ENCODE data around the gene IL19.
"Not testable (repeated sequence)": the region's sequence is repeated elsewhere in the genome, so short reads cannot be mapped to it uniquely, and the experiment has no call there.

IL19 gene

GRCh38 chr1:206741142-206741701, 29.4 kb upstream of the IL19 start:
- no peak for DNase-seq (ENCODE audit: low spot score)

GRCh38 chr1:206742719-206743383, 27.7 kb upstream of the IL19 start:
- no peak for DNase-seq (ENCODE audit: low spot score)

DNA sequence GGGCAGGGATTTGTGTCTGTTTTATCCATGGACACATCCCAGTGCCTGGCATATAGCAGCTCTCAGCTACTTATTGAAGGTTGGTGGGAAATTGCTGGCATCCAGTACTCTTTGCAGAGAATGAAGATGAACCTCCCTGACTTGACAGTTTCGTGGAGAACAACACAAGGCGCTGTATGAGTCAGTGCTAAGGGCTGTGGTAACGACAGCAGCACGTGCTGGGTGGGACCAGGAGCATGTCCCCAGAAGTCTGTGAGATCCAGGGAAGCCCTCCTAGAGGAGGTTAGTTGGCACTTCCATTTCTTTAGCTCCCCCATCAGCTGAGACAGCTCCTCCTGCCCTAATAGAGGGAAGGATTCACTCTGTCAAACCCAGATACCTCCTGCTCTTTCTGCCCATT, 25.9 kb upstream of the IL19 start:
- no peak for DNase-seq (ENCODE audit: low spot score)

- DNase-seq (ENCODE audit: low spot score), result no peak
These were observed 25.3 kb upstream of the IL19 start for GRCh38 chr1:206745301-206745700.

DNA sequence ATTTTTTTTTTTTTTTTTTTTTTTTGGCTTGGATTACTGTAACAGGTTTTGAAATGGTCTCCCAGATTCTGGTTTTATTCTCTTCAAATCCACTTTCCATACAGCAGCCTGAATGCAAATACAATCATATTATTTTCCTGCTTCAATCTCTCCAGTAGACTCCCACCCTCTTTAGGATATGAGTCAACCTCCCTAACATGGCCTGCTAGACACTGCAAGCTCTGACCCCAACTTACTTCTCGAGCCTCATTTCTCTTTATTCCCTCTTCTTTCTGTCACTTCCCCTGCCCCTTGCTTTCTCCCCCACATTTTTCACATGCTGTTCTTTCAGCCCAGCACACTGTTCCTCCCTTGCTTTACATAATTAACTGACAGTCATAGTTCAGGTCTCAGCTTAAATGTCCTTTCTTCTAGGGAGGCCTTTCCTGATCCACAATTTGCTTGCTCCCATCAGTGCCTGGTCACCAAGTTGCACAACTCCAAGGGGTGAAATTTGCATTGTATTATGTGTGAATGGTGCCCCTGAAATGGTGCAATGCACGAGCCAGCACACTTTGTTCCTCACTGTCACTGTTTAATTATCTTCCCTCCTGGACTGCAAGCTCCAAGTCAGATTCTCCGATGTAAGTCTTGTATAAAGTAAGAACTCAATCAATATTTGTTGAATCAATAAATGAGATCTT, 22.1 kb upstream of the IL19 start:
- no peak for DNase-seq (ENCODE audit: low spot score)

DNA sequence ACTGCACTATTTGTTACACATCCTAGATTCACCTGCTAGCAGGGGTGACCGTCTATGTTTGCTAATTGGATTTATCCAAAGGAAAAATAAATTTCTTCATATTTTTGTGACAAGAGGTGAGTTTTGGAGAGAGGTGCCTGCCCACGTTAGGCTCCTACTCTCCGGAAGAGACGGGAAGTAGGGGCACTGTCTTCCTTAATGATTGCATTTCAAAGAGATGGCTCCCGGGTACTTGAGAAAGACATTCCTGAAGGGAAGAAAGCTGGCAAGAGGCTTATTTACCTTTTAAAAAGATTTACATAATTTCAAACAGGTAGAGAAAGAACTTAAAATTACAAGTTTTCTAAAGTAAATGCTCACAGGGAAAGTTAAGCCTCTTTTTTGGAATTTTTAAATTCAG, 18.7 kb upstream of the IL19 start:
- DNase-seq (ENCODE audit: low spot score), result no peak

DNA sequence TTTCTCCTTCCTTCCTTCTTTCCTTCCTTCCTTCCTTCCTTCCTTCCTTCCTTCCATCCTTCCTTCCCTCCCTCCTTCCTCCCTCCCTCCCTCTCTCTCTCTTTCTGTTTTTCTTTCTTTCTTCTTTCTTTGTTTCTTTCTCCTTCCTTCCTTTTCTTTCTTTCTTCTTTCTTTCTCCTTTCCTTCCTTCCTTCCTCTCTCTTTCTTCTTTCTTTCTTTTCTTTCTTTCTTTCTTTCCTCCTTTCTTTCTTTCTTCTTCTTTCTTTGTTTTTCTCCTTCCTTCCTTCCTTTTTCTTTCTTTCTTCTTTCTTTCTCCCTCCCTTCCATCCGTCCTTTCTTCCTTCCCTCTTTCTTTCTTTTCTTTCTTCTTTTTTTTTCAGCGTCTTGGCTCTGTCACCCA, 18.1 kb upstream of the IL19 start:
- no peak for DNase-seq (ENCODE audit: low spot score)

- no peak for DNase-seq (ENCODE audit: low spot score)
These were observed 17.4 kb upstream of the IL19 start for GRCh38 chr1:206753141-206753540.

DNA sequence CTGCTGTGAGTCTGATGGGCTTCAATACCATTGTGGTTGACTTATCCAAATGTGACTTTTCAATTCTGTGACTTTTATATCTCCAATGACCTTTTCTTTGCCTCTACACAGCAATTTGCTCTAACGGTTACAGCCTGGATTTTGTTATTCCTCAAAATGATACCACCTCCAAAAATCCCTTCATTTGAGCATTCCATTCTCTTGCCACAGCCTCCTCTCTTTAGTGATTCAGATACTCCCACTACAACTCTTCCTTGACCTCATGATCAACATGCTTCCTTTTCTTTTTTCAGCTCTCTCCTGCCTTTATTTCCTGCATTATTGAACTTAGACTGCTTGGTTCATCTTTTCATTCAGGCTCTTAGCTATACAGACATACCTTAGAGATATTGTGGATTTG, 16.6 kb upstream of the IL19 start:
- no peak for DNase-seq (ENCODE audit: low spot score)

- no peak for DNase-seq (ENCODE audit: low spot score)
These were observed 12.9 kb upstream of the IL19 start for GRCh38 chr1:206757524-206758266.

DNA sequence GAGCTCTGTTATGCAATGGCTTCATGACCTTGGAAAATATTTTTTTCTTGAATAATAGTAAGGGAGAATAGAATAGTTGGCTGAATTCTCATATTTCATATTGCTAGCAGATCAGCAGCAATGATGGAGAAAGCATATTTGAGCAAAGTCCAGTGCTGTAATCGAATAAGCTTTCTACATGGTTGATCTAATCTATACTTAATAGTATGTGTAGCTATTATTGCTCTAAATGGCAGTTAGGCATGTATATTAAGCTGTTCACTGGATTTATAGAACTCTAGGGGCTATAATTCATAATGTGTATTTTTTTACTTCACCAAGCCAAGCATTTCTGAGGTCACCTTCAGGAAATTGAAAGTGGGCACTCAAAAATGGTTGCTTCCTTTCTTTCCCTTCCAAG, 10.0 kb upstream of the IL19 start:
- DNase-seq (ENCODE audit: low spot score), result no peak

- no peak for DNase-seq (ENCODE audit: low spot score)
These were observed 9.3 kb upstream of the IL19 start for GRCh38 chr1:206761159-206761768.

- DNase-seq (ENCODE audit: low spot score), result not testable (repeated sequence)
These were observed 7.7 kb upstream of the IL19 start for GRCh38 chr1:206762741-206763364.

GRCh38 chr1:206765771-206766170, 4.8 kb upstream of the IL19 start:
- not testable (repeated sequence) for DNase-seq (ENCODE audit: low spot score)

DNA sequence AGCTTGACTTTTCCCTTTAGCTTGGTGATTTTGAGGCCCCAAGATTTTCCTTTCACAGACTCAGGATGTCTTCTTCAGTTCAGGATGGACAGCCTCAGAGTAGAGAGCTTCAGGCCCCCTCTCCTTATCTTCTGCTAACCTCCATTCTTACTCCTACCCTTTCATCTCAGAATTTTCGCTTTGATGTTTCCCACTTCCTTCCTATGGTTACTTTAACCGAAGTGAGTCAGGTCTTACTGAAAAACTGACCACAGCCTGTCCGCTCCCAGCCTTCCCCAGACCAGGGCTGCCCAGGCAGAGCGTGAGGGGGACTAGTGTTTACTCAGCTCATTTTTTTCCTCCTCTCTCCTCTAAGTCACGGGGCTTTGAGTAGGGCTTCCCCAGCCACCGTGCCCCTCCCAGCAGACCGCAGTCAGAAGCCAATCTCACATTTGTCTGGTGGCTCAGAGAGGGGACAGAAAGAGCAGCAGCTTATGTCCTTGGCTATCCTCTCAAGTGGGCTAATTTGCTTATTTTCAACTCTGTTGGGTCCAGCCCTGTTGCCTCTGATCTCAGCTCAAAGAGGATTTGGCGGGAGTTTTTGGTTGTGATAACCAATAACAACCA, 4.2 kb upstream of the IL19 start:
- DNase-seq (ENCODE audit: low spot score), result no peak

- no peak for DNase-seq (ENCODE audit: low spot score)
These were observed 1.9 kb upstream of the IL19 start for GRCh38 chr1:206768472-206769303.

- DNase-seq (ENCODE audit: low spot score), result no peak
These were observed 1.3 kb upstream of the IL19 start for GRCh38 chr1:206769304-206769731.

DNA sequence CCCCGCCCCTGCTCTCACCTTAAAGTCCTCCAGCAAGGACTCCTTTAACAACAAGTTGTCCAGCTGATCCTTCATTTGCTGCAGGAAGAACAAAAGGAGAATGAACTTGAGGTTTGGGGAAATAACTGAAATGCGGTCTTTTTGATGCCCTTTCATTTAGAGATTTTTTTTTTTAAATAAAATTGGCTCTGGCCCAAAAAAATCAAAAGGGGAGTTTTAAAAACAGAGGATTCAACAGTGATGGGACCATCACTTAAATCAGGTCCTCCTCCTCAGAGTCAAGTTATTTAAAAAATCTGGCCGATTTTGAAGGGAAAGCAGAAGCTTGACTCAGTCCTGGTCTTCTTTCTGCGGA, 742 bp downstream of the IL19 start:
- DNase-seq (ENCODE audit: low spot score), result no peak

DNA sequence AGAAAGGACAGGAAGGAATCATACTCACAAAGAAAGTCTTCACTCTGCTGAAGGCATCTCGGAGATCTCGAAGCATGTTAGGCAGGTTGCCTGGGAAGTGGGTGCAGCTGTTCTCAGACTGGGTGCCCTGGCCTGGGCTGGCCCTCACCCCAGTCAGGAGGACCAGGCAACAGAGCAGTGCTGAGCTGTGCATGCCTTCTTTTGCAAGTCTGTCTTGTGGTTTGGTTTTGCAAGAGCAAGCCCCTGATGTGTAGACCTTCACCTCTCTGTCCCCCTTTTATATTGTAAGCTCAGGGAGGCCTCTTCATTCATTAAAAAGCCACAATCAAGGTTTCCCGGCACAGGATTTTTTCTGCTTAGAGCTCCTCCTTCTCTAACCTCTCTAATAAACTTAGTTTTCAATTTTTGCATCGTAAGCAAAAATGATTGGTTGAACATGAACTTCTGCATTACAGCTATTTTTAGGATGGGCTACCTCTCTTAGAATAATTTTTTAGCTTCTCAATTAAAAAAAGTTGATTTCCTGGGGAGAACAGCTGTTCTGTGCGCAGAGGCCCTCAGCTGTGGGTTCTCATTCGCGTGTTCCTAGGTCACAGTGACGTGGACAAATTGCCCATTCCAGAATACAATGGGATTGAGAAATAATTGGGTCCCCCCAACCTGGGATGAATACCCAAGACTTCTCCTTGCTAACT, 1.8 kb downstream of the IL19 start, which contains the start of gene IL10:
IL10 (minus strand) TSS at position 252 of the 695 bp plus-strand sequence; CDS start at position 193, 59 bp downstream.
- no peak for DNase-seq (ENCODE audit: low spot score)

DNA sequence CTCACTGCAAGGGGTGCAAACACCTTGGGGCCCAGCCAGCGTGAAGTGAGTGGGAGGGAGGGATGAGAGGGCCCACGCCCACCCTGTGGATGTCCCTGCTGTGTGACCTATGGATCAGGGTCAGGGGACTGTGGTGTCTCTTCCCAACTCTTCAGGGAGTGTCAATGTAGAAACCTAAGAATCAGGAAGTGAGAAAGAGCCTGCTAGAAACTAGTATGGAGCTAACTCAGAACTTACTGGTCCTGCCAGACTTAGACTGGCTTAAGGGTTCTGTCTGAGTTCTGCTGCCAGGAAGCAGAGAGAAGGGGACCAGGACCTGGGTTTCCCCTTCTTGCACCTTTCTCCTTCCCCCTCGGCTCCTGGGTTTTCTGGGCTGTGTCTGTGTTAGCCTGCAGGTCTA, 3.5 kb downstream of the IL19 start:
- DNase-seq (ENCODE audit: low spot score), result no peak
